ENCODE measurements around the gene ZDHHC14. TPM values are rescaled to one million over a fixed set of nuclear protein-coding genes. Genes with fewer than 3 reads are reported as not detected.

The ZDHHC14 gene
- total and polyA plus RNA-seq, 2 of the 8 experiments (the other 6 are each of a cell fraction or from before 2014, with no cell fraction given) = 2.9 to 5.3 TPM

GRCh38 chr6:157551041-157551832, 170.2 kb downstream of the ZDHHC14 start:
- FAIRE-seq = no peak

More at GRCh38 chr6:157551041-157551832, 170.2 kb downstream of the ZDHHC14 start:
- ChIA-PET POLR2A (ENCODE audit: partially characterized antibody) (interaction anchor here (1.3 to 2.3 kb wide), 5 partner anchors 8 to 24 kb away, joined by 4 to 8 read pairs (median 6); no protein-coding TSS in a partner anchor), CTCF (ENCODE audit: partially characterized antibody) (interaction anchor here (0.9 to 1.7 kb wide), 3 partner anchors 46 to 118 kb away, joined by 3 to 7 read pairs (median 4); no protein-coding TSS in a partner anchor)
- H3K4ac ChIP-seq (replicated peaks; ENCODE audit: insufficient read length, low read depth, low read length) = peak overlapping the region; percentile 97
- peak overlapping the region; percentile 97; the same call in 1 of the 2 replicates for H2BK12ac ChIP-seq (ENCODE audit: low read depth, low read length)
- no peak overlapping the region for H3K9ac ChIP-seq (replicated peaks in 1 of 4; ENCODE audit: extremely low read depth in 1 of 4, low read depth in 3 of 4, low read length in 3 of 4)
- H3K56ac ChIP-seq (replicated peaks; ENCODE audit: insufficient read length, low read depth, low read length) = no peak overlapping the region
- H3K36me3 ChIP-seq (ENCODE audit: control insufficient read depth in 2 of 4, insufficient read depth in 4 of 4, low read length in 3 of 4) = no peaks in the 10 kb centered on the region
- TF ChIP-seq JUN (IDR thresholded peaks at IDR 0.05; ENCODE audit: low read depth, low read length) (no peak), TEAD4 (IDR thresholded peaks at IDR 0.05; ENCODE audit: low read depth, low read length) (no peak), KDM4A (IDR thresholded peaks at IDR 0.05; ENCODE audit: low read depth, low read length, severe bottlenecking) (no peak), SRF (IDR thresholded peaks at IDR 0.05; ENCODE audit: low read depth, low read length) (no peak)
- peak overlapping the region in 1 of 2 experiments; percentile 66; a peak in 1 of 4 replicates for H3K4me2 ChIP-seq (ENCODE audit: insufficient read depth in 1 of 2, low read depth in 2 of 2, low read length in 2 of 2)
- H4K20me1 ChIP-seq (replicated peaks in 1 of 2; ENCODE audit: control insufficient read depth in 1 of 2, insufficient read depth in 2 of 2, low read length in 2 of 2) = no peaks in the 10 kb centered on the region
- no peaks in the 10 kb centered on the region for H3K23me2 ChIP-seq (ENCODE audit: low read depth, low read length)
- H3K14ac ChIP-seq (ENCODE audit: insufficient read length) = no peak overlapping the region
- H2AK5ac ChIP-seq (ENCODE audit: low read depth, low read length) = peak overlapping the region; percentile 95
- H3K27me3 ChIP-seq (replicated peaks in 1 of 4; ENCODE audit: control insufficient read depth in 3 of 4, extremely low read depth in 1 of 4, insufficient read depth in 3 of 4, low read length in 3 of 4) = no peaks in the 10 kb centered on the region; a peak in 2 of 7 replicates
- peak in 1 of 2 experiments; percentile 45 for DNase-seq (ENCODE audit: low read depth in 1 of 2, low spot score in 2 of 2)
- peak overlapping the region; percentile 99 for H2BK20ac ChIP-seq (ENCODE audit: low read length)
- peak overlapping the region; percentile 89; the same call in 1 of the 2 replicates for H2BK5ac ChIP-seq (ENCODE audit: low read depth, low read length)
- no peaks in the 10 kb centered on the region for H3K79me2 ChIP-seq (ENCODE audit: control insufficient read depth in 1 of 2, insufficient read depth in 2 of 2, low read length in 2 of 2)
- peak overlapping the region; percentile 98 for H2BK120ac ChIP-seq (replicated peaks; ENCODE audit: low read depth, low read length)
- H3K27ac ChIP-seq (ENCODE audit: low read depth, low read length) = peak overlapping the region; percentile 1; the same call in 1 of the 2 replicates
- peak overlapping the region; percentile 94 for H4K91ac ChIP-seq (replicated peaks; ENCODE audit: insufficient read length, low read length)
- H2BK15ac ChIP-seq (ENCODE audit: low read length) = peak overlapping the region; percentile 82; the same call in 1 of the 2 replicates
- H3K4me1 ChIP-seq (replicated peaks in 1 of 4; ENCODE audit: control insufficient read depth in 3 of 4, insufficient read depth in 4 of 4, low read length in 3 of 4) = peaks cover 16 to 28% (median 22%) of the 10 kb centered on the region in 4 experiments; a peak in 6 of 7 replicates
- peak overlapping the region in 1 of 4 experiments; percentile 35; a peak in 1 of 8 replicates for H3K4me3 ChIP-seq (ENCODE audit: extremely low read depth in 1 of 4, insufficient read depth in 2 of 4, low read depth in 3 of 4, low read length in 4 of 4)
- no peak overlapping the region for H3K23ac ChIP-seq (ENCODE audit: insufficient read length)
- no peaks in the 10 kb centered on the region for H3K9me3 ChIP-seq (ENCODE audit: insufficient read depth in 2 of 2, low read depth in 1 of 2, low read length in 1 of 2)
- no peaks in the 10 kb centered on the region for H3K79me1 ChIP-seq (ENCODE audit: low read depth, low read length)
- H2AFZ ChIP-seq (ENCODE audit: low read length) = 0 out of 2 replicates have a peak overlapping the region, but pooled peaks have one; percentile 34
- H4K8ac ChIP-seq (ENCODE audit: extremely low read depth, insufficient read depth, low read length) = no peak overlapping the region
- peak overlapping the region; percentile 48 for H4K5ac ChIP-seq (ENCODE audit: insufficient read length, low read depth, low read length)
- 33% methylated on average over 6 of the region's 6 CpGs; no CpG with 5 or more reads in 1 of the 2 experiments for WGBS, 2 experiments (ENCODE audit: extremely low coverage in 1 of 2, insufficient coverage in 1 of 2, insufficient read length in 1 of 2, insufficient replicate concordance in 2 of 2, low coverage in 1 of 2, low lambda C conversion rate in 2 of 2, missing lambda C conversion rate in 1 of 2)
- H3K18ac ChIP-seq (ENCODE audit: extremely low read depth, low read length) = peak overlapping the region; percentile 95
